ENCODE results near the gene LRP3. TPM values are rescaled to one million over a fixed set of nuclear protein-coding genes. Genes with fewer than 3 reads are reported as not detected.

The LRP3 gene
- total RNA-seq, 4 donors from 2014 or later, result 18.3 to 29.3 (median 25.1) TPM

GRCh38 chr19:33245948-33246708 is 52.0 kb downstream of the LRP3 start:
- in situ Hi-C loops (cut with MboI; ENCODE audit: low sequenced_read_pairs in 4 of 4), result loop anchor here in 3 of 4 donors (25.0 kb wide), 1 partner anchor 516 kb away; no protein-coding TSS in a partner anchor
- Histone ChIP-seq H3K36me3 (no peaks in the 10 kb centered on the region), H3K4me1 (no peaks in the 10 kb centered on the region), H3K27ac (no peak overlapping the region), H3K27me3 (no peaks in the 10 kb centered on the region), H3K9me3 (no peaks in the 10 kb centered on the region), H3K4me3 (no peak overlapping the region)
- ATAC-seq (no peak), DNase-seq (peak in 1 of 2 donors; percentile 23)
- intact Hi-C loops (cut with DNase I; ENCODE audit: low total_unique reads), result loop anchor here (5.0 kb wide), 1 partner anchor 46 kb away; no protein-coding TSS in a partner anchor
- TF ChIP-seq, protein P1, sequence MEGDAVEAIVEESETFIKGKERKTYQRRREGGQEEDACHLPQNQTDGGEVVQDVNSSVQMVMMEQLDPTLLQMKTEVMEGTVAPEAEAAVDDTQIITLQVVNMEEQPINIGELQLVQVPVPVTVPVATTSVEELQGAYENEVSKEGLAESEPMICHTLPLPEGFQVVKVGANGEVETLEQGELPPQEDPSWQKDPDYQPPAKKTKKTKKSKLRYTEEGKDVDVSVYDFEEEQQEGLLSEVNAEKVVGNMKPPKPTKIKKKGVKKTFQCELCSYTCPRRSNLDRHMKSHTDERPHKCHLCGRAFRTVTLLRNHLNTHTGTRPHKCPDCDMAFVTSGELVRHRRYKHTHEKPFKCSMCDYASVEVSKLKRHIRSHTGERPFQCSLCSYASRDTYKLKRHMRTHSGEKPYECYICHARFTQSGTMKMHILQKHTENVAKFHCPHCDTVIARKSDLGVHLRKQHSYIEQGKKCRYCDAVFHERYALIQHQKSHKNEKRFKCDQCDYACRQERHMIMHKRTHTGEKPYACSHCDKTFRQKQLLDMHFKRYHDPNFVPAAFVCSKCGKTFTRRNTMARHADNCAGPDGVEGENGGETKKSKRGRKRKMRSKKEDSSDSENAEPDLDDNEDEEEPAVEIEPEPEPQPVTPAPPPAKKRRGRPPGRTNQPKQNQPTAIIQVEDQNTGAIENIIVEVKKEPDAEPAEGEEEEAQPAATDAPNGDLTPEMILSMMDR (IDR thresholded peaks at IDR 0.05 in 4 of 5, conservative IDR thresholded peaks at IDR 0.05 in 1 of 5), result peak; percentile 15 to 47 (median 32)
- TF ChIP-seq POLR2A (IDR thresholded peaks at IDR 0.05), result no peak

DNA sequence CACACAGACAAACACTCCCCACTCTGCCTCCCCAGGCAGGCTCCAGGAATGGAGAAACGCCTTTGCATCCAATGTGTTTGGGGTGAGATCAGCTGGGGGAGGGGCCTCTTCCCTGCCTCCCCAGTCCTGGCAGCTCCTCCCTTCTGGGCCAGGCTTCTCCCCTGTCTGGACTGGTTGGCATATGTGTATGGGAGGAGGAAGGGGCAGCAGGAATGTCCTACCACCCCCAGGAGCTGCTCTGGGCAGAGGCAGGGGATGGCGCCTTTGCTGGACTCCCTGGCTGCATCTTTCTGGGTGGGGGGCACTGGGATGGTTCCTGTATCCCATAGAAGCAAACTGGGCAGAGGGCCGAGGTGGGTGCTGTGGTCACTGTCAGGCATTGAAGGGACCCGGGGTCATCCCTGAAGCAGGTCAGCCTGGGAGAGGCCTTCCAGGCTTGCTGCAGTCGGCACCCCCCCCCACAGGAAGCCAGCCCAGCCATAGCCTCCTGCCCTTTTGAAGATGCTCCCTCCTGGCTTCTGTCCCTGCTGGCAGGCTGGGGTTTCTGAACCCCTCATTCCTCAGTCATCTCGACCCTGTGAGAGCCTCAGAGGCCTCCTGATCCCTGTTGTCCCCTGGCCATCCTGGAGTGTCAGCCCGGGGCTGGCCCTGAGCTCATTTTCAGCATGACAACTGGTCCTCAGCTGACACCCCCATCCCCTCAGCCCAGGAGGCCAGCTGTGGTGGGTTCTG is 52.7 kb downstream of the LRP3 start:
- no peaks in the 10 kb centered on the region for H3K9me3 ChIP-seq
- TF ChIP-seq POLR2A (IDR thresholded peaks at IDR 0.05), result no peak
- TF ChIP-seq, protein P1 (IDR thresholded peaks at IDR 0.05 in 4 of 5, conservative IDR thresholded peaks at IDR 0.05 in 1 of 5), result no peak
- H3K27ac ChIP-seq, result no peak overlapping the region
- H3K4me3 ChIP-seq, result no peak overlapping the region
- ATAC-seq, result no peak
- H3K4me1 ChIP-seq, result no peaks in the 10 kb centered on the region
- in situ Hi-C loops (cut with MboI; ENCODE audit: low sequenced_read_pairs in 4 of 4) (loop anchor here in 3 of 4 donors (25.0 kb wide), 1 partner anchor 515 kb away; no protein-coding TSS in a partner anchor), intact Hi-C loops (cut with DNase I; ENCODE audit: low total_unique reads) (loop anchor here (5.0 kb wide), 1 partner anchor 45 kb away; no protein-coding TSS in a partner anchor)
- no peaks in the 10 kb centered on the region for H3K36me3 ChIP-seq
- no peaks in the 10 kb centered on the region for H3K27me3 ChIP-seq
- no peak for DNase-seq

GRCh38 chr19:33247441-33247819 is 53.3 kb downstream of the LRP3 start:
- no peaks in the 10 kb centered on the region for H3K27me3 ChIP-seq
- intact Hi-C loops (cut with DNase I; ENCODE audit: low total_unique reads), result loop anchor here (5.0 kb wide), 1 partner anchor 45 kb away; no protein-coding TSS in a partner anchor
- no peaks in the 10 kb centered on the region for H3K36me3 ChIP-seq
- DNase-seq (no peak), ATAC-seq (no peak)
- H3K9me3 ChIP-seq, result no peaks in the 10 kb centered on the region
- no peak overlapping the region for H3K27ac ChIP-seq
- no peaks in the 10 kb centered on the region for H3K4me1 ChIP-seq
- in situ Hi-C loops (cut with MboI; ENCODE audit: low sequenced_read_pairs in 4 of 4), result loop anchor here in 3 of 4 donors (25.0 kb wide), 1 partner anchor 515 kb away; no protein-coding TSS in a partner anchor
- TF ChIP-seq, protein P1 (IDR thresholded peaks at IDR 0.05 in 4 of 5, conservative IDR thresholded peaks at IDR 0.05 in 1 of 5), result no peak
- no peak for TF ChIP-seq POLR2A (IDR thresholded peaks at IDR 0.05)
- no peak overlapping the region for H3K4me3 ChIP-seq

DNA sequence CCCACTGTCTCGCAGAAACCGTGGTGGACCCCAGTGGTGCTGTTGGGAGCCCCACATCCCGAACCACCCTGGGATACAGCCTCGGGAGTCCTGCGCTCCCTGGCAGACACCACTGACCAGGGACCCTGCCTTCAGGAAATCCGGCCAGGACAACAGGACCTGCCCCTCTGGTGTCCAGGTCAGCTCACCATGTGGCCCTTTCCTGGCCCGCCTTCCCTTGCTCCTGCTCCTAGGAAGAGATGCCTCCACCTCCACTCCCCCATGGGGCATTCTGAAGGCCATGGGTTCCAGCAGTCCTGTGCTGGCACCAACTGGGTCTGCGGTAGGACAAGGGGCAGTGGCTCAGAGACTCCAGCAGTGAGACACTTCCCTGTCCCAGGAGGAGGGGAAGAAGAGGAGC is 54.0 kb downstream of the LRP3 start:
- in situ Hi-C loops (cut with MboI; ENCODE audit: low sequenced_read_pairs in 4 of 4), result loop anchor here in 3 of 4 donors (25.0 kb wide), 1 partner anchor 514 kb away; no protein-coding TSS in a partner anchor
- H3K4me3 ChIP-seq, result no peak overlapping the region
- H3K27me3 ChIP-seq, result no peaks in the 10 kb centered on the region
- intact Hi-C loops (cut with DNase I; ENCODE audit: low total_unique reads), result loop anchor here (5.0 kb wide), 1 partner anchor 44 kb away; no protein-coding TSS in a partner anchor
- no peaks in the 10 kb centered on the region for H3K9me3 ChIP-seq
- ATAC-seq, result no peak
- no peak for DNase-seq
- no peaks in the 10 kb centered on the region for H3K4me1 ChIP-seq
- H3K36me3 ChIP-seq, result no peaks in the 10 kb centered on the region
- no peak overlapping the region for H3K27ac ChIP-seq
- TF ChIP-seq POLR2A (IDR thresholded peaks at IDR 0.05), result no peak
- TF ChIP-seq, protein P1 (IDR thresholded peaks at IDR 0.05 in 4 of 5, conservative IDR thresholded peaks at IDR 0.05 in 1 of 5), result no peak
